H9 (cell line): Measurements from ENCODE around the gene PLAC1. TPM values are rescaled to one million over a fixed set of nuclear protein-coding genes. Genes with fewer than 3 reads are reported as not detected.

Source experiments
- DNase-seq: peaks from one replicate; pipeline ENCODE4 v3.0.0-alpha.2; 2017
- H2AFZ ChIP-seq: one replicate; pipeline ENCODE4 v1.6.1; 2013; ENCODE audit warnings: mild to moderate bottlenecking, low read length, control low read depth, moderate library complexity
- H2AK5ac ChIP-seq: 2 replicates; pipeline ENCODE4 v1.6.1; 2013; ENCODE audit warnings: low read length, control low read depth, mixed read lengths; ENCODE audit not compliant: insufficient read length
- H2BK120ac ChIP-seq: one replicate; pipeline ENCODE4 v1.6.1; 2013; ENCODE audit warnings: low read depth, mild to moderate bottlenecking, low read length, control low read depth, inconsistent platforms; ENCODE audit not compliant: poor library complexity, severe bottlenecking
- H2BK12ac ChIP-seq: 2 replicates; pipeline ENCODE4 v1.6.1; 2013; ENCODE audit warnings: low read length, control low read depth, mixed read lengths, low read depth; ENCODE audit not compliant: insufficient read length
- H2BK15ac ChIP-seq: 2 replicates; pipeline ENCODE4 v1.6.1; 2013; ENCODE audit warnings: low read depth, low read length, control low read depth
- H2BK20ac ChIP-seq: one replicate; pipeline ENCODE4 v1.6.1; 2013; ENCODE audit warnings: low read depth, mild to moderate bottlenecking, low read length, control low read depth, inconsistent platforms; ENCODE audit not compliant: poor library complexity, severe bottlenecking
- H2BK5ac ChIP-seq: 2 replicates; pipeline ENCODE4 v1.6.1; 2013; ENCODE audit warnings: low read length, control low read depth, mixed read lengths; ENCODE audit not compliant: insufficient read length
- H3K14ac ChIP-seq: 2 replicates; pipeline ENCODE4 v1.6.1; 2013; ENCODE audit warnings: low read length, control low read depth; ENCODE audit not compliant: insufficient read depth
- H3K18ac ChIP-seq: 2 replicates; pipeline ENCODE4 v1.6.1; 2013; ENCODE audit warnings: low read depth, mild to moderate bottlenecking, mixed read lengths, low read length, control low read depth; ENCODE audit not compliant: insufficient read length
- H3K23ac ChIP-seq: 2 replicates; pipeline ENCODE4 v1.6.1; 2013; ENCODE audit warnings: low read length, control low read depth, mixed read lengths, low read depth; ENCODE audit not compliant: insufficient read length
- H3K23me2 ChIP-seq: 2 replicates; pipeline ENCODE4 v1.6.1; 2013; ENCODE audit warnings: low read depth, mild to moderate bottlenecking, mixed read lengths, low read length, control low read depth; ENCODE audit not compliant: insufficient read length, poor library complexity, severe bottlenecking
- H3K27ac ChIP-seq: 2 replicates; pipeline ENCODE4 v1.5.1; 2013; ENCODE audit warnings: low read length, control low read depth, mixed read lengths, low read depth; ENCODE audit not compliant: insufficient read length
- H3K27me3 ChIP-seq: 2 replicates; pipeline ENCODE4 v1.6.1; 2013; ENCODE audit warnings: low read length, control low read depth, inconsistent platforms; ENCODE audit not compliant: insufficient read depth
- H3K4ac ChIP-seq: 2 replicates; pipeline ENCODE4 v1.6.1; 2013; ENCODE audit warnings: low read depth, mild to moderate bottlenecking, control low read depth, inconsistent platforms, low read length, moderate library complexity
- H3K4me1 ChIP-seq: 2 replicates; pipeline ENCODE4 v1.6.1; 2013; ENCODE audit warnings: low read length, control low read depth, inconsistent platforms; ENCODE audit not compliant: insufficient read depth
- H3K4me2 ChIP-seq: 2 replicates; pipeline ENCODE4 v1.6.1; 2013; ENCODE audit warnings: low read length, control low read depth, mixed read lengths; ENCODE audit not compliant: insufficient read length, insufficient read depth
- H3K56ac ChIP-seq: 2 replicates; pipeline ENCODE4 v1.6.1; 2013; ENCODE audit warnings: low read depth, mild to moderate bottlenecking, mixed read lengths, low read length, control low read depth; ENCODE audit not compliant: insufficient read length
- H3K79me1 ChIP-seq: 2 replicates; pipeline ENCODE4 v1.6.1; 2013; ENCODE audit warnings: low read depth, mild to moderate bottlenecking, moderate library complexity, low read length, control low read depth, inconsistent platforms; ENCODE audit not compliant: insufficient read depth, poor library complexity, severe bottlenecking
- H3K79me2 ChIP-seq: 2 replicates; pipeline ENCODE4 v1.6.1; 2013; ENCODE audit warnings: low read length, control low read depth, inconsistent platforms; ENCODE audit not compliant: insufficient read depth
- H3K9ac ChIP-seq: 2 replicates; pipeline ENCODE4 v1.6.1; 2013; ENCODE audit warnings: low read length, control low read depth, mixed read lengths; ENCODE audit not compliant: insufficient read length; ENCODE audit errors: extremely low read depth
- H3K9me3 ChIP-seq: one replicate; pipeline ENCODE4 v1.6.1; 2013; ENCODE audit warnings: low read depth, low read length, inconsistent platforms; ENCODE audit not compliant: control insufficient read depth
- H3T11ph ChIP-seq: one replicate; pipeline ENCODE4 v1.6.1; 2013; ENCODE audit warnings: mild to moderate bottlenecking, low read length, control low read depth, inconsistent platforms
- H4K20me1 ChIP-seq: one replicate; pipeline ENCODE4 v1.6.1; 2013; ENCODE audit not compliant: control insufficient read depth, insufficient read length, insufficient read depth
- H4K5ac ChIP-seq: 2 replicates; pipeline ENCODE4 v1.6.1; 2013; ENCODE audit warnings: low read depth, mild to moderate bottlenecking, mixed read lengths, low read length, control low read depth; ENCODE audit not compliant: insufficient read length
- H4K8ac ChIP-seq: replicated peaks from 2 replicates; pipeline ENCODE4 v1.6.1; 2013; ENCODE audit warnings: low read length, control low read depth, mixed read lengths, low read depth; ENCODE audit not compliant: insufficient read length
- H4K91ac ChIP-seq: 2 replicates; pipeline ENCODE4 v1.6.1; 2013; ENCODE audit warnings: low read depth, mild to moderate bottlenecking, moderate library complexity, mixed read lengths, low read length, control low read depth; ENCODE audit not compliant: insufficient read length
- H3K27ac Mint-ChIP-seq, 3 experiments: 2 replicates in 2 of 3; 3 replicates in 1 of 3; pipeline ENCODE4 v1.8.0; 2020 to 2021; ENCODE audit warnings: mixed read lengths in 3 of 3, mild to moderate bottlenecking in 1 of 3, moderate library complexity in 1 of 3
- H3K27me3 Mint-ChIP-seq: 2 replicates; pipeline ENCODE4 v1.8.0; 2021; ENCODE audit warnings: low read depth, mild to moderate bottlenecking, moderate library complexity, mixed read lengths
- H3K36me3 Mint-ChIP-seq, 3 experiments: 2 replicates in 2 of 3; 3 replicates in 1 of 3; pipeline ENCODE4 v1.8.0; 2020 to 2021; ENCODE audit warnings: low read depth in 3 of 3, mixed read lengths in 3 of 3; ENCODE audit not compliant: insufficient read depth in 1 of 3
- H3K4me1 Mint-ChIP-seq, 2 experiments: 2 replicates each; pipeline ENCODE4 v1.8.0; 2020; ENCODE audit warnings: mixed read lengths in 2 of 2
- H3K4me3 Mint-ChIP-seq, 2 experiments: 2 replicates in 1 of 2; 3 replicates in 1 of 2; pipeline ENCODE4 v1.8.0; 2020 to 2021; ENCODE audit warnings: mild to moderate bottlenecking in 2 of 2, mixed read lengths in 2 of 2, moderate library complexity in 1 of 2
- H3K9me3 Mint-ChIP-seq, 2 experiments: 2 replicates in 1 of 2; 3 replicates in 1 of 2; pipeline ENCODE4 v1.8.0; 2020; ENCODE audit warnings: mild to moderate bottlenecking in 2 of 2, mixed read lengths in 2 of 2, moderate library complexity in 1 of 2
- WGBS: extraction: QIAGEN DNeasy Blood & Tissue Kit; methylation state at CpG from one replicate; pipeline ENCODE4 v1.1.7; 2013; ENCODE audit warnings: missing lambda C conversion rate, low lambda C conversion rate, mixed read lengths; ENCODE audit not compliant: insufficient read length; ENCODE audit errors: extremely low coverage; 5-methylcytosine and 5-hydroxymethylcytosine counted together
- total RNA-seq: library from RNA; stranded (reverse); gene quantifications from 2 replicates; pipeline ENCODE4 v1.2.1, GENCODE V29; 2021
- TF ChIP-seq, protein P1 (sequence below): fragments of 200-600 bp; sonication (generic); conservative IDR thresholded peaks from 3 replicates; pipeline ENCODE4 v1.8.0; 2021; ENCODE audit warnings: antibody characterized with exemption, mild to moderate bottlenecking

The PLAC1 gene
- total RNA-seq, 1 experiment from 2014 or later, result 0.68 TPM

DNA sequence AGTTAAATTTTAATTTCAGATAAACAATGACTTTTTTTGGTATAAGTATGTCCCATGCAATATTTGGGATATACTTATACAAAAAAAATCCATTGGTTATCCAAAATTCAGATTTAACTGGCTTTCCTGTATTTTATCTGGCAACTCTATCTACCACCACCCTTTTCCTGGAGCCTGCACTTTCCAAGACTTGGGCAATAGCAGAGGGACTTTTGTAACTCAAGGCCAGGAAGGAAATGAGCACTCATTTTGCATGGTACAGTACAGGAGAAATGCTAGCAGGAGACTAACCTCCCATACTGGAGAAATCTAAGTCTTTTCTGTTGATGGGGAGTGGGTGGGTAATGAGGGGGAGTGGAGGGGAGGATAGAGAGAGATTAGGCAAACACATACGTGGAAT lies 37.7 kb upstream of the PLAC1 start:
- Mint-ChIP-seq H3K27ac (no peak overlapping the region), H3K27me3 (no peaks in the 10 kb centered on the region; the same call in none of the 2 replicates), H3K36me3 (peaks cover 0 to 2% (median 0%) of the 10 kb centered on the region in 3 experiments; a peak in 2 of 7 replicates), H3K9me3 (peaks cover 19 to 66% of the 10 kb centered on the region in 2 experiments), H3K4me3 (no peak overlapping the region), H3K4me1 (peaks cover 0 to 3% of the 10 kb centered on the region in 2 experiments; a peak in 1 of 4 replicates)
- H2BK12ac ChIP-seq, result no peak overlapping the region
- H4K5ac ChIP-seq, result no peak overlapping the region
- no peak overlapping the region for H2AFZ ChIP-seq
- no peak overlapping the region for H2BK5ac ChIP-seq
- no peak overlapping the region for H3K56ac ChIP-seq
- H3K27me3 ChIP-seq, result no peaks in the 10 kb centered on the region
- H4K8ac ChIP-seq, result no peak overlapping the region
- no peak for DNase-seq
- H4K20me1 ChIP-seq, result no peaks in the 10 kb centered on the region
- H3K14ac ChIP-seq, result no peak overlapping the region
- no peak overlapping the region for H2BK120ac ChIP-seq
- no peak overlapping the region for H2AK5ac ChIP-seq
- H3K18ac ChIP-seq, result no peak overlapping the region
- no peaks in the 10 kb centered on the region for H3K9me3 ChIP-seq
- TF ChIP-seq, protein P1, sequence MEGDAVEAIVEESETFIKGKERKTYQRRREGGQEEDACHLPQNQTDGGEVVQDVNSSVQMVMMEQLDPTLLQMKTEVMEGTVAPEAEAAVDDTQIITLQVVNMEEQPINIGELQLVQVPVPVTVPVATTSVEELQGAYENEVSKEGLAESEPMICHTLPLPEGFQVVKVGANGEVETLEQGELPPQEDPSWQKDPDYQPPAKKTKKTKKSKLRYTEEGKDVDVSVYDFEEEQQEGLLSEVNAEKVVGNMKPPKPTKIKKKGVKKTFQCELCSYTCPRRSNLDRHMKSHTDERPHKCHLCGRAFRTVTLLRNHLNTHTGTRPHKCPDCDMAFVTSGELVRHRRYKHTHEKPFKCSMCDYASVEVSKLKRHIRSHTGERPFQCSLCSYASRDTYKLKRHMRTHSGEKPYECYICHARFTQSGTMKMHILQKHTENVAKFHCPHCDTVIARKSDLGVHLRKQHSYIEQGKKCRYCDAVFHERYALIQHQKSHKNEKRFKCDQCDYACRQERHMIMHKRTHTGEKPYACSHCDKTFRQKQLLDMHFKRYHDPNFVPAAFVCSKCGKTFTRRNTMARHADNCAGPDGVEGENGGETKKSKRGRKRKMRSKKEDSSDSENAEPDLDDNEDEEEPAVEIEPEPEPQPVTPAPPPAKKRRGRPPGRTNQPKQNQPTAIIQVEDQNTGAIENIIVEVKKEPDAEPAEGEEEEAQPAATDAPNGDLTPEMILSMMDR, result no peak
- no peaks in the 10 kb centered on the region for H3K79me2 ChIP-seq
- H3K4me2 ChIP-seq, result no peak overlapping the region
- no peak overlapping the region for H3K4ac ChIP-seq
- no peaks in the 10 kb centered on the region for H3K79me1 ChIP-seq
- no peaks in the 10 kb centered on the region for H3K23me2 ChIP-seq
- H3T11ph ChIP-seq, result no peak overlapping the region
- no peak overlapping the region for H3K9ac ChIP-seq
- H2BK20ac ChIP-seq, result no peak overlapping the region
- WGBS, result no CpG with 5 or more reads among the region's 1 CpG
- no peak overlapping the region for H2BK15ac ChIP-seq
- no peak overlapping the region for H3K23ac ChIP-seq
- H4K91ac ChIP-seq, result no peak overlapping the region
- H3K4me1 ChIP-seq, result no peaks in the 10 kb centered on the region
- no peak overlapping the region for H3K27ac ChIP-seq
